OCI-LY3 (cell line): ENCODE results near the gene WWOX.

Source experiments
- CTCF ChIP-seq: fragments of 200-600, 300-600 bp; sonication (generic); IDR thresholded peaks from 2 replicates; pipeline ENCODE4 v1.5.1; 2014; ENCODE audit warnings: antibody characterized with exemption, low read length, low read depth
- EZH2phosphoT487 ChIP-seq: fragments of 200-600 bp; shearing (Covaris generic); IDR thresholded peaks from 2 replicates; pipeline ENCODE4 v1.6.1; 2018; ENCODE audit warnings: antibody characterized with exemption, mixed run types, low read depth

DNA sequence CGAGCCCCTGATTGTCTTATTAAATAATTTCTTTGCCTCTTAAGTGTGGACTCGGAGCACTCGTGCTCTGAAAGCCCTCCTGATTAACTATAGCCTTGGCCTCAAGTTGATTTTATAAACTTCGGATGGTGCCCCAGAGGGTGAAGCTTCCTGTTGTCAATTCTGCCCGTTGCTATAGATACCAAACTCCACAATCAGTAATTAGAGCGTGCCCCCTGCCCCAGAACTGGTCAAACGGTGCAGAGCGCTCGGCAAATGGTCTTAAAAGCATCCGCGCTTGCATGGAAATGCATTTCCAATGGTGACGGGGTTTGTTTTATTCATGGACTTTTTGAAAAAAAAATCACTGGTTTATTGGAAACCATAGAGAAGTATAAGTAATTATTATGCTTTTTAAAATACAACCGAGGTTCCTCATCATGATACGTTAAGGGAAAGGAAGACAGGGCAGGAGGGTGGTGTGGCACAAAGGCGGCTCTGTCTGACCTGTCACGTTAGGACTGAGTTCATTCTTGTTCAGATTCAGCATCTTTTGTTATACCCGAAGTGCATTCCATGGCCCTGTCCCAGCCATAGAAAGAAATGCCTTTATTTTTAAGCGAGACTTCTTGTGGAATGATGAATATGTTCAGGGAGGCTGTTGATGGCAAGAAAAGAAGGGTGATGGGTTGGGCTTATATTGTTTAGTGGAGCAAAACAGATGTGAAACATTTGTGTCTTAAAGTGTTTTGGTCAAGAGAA, 1024.7 kb downstream of the WWOX start:
- no peak for TF ChIP-seq CTCF
- TF ChIP-seq EZH2phosphoT487: no peak
